ENCODE results near the gene ZNF436. TPM values are rescaled to one million over a fixed set of nuclear protein-coding genes. Genes with fewer than 3 reads are reported as not detected.

The ZNF436 gene
- total and polyA plus RNA-seq, 2 donors (not counting 1 experiment from before 2014, with no cell fraction given), result 1.9 to 10.1 TPM

GRCh38 chr1:23352096-23352695 is 17.4 kb downstream of the ZNF436 start:
- no peak overlapping the region for H3K9ac ChIP-seq (ENCODE audit: low read length)
- CTCF ChIA-PET, result no interaction called here

More at GRCh38 chr1:23352096-23352695, 17.4 kb downstream of the ZNF436 start:
- Mint-ChIP-seq H3K27me3 (no peaks in the 10 kb centered on the region), H3K4me1 (no peaks in the 10 kb centered on the region), H3K27ac (no peak overlapping the region), H3K9me3 (ENCODE audit: insufficient read depth) (no peaks in the 10 kb centered on the region), H3K4me3 (no peak overlapping the region)
- H3K4me2 ChIP-seq (replicated peaks; ENCODE audit: low read depth, low read length, poor library complexity, severe bottlenecking), result no peak overlapping the region
- no peaks in the 10 kb centered on the region for H3K9me3 ChIP-seq (ENCODE audit: control extremely low read depth in 1 of 3, control insufficient read depth in 2 of 3, insufficient read depth in 1 of 3, low read length in 2 of 3)
- H3K36me3 ChIP-seq (replicated peaks in 1 of 2; ENCODE audit: control extremely low read depth in 1 of 2, control insufficient read depth in 1 of 2, extremely low read depth in 1 of 2, insufficient read depth in 2 of 2, low read length in 1 of 2), result no peaks in the 10 kb centered on the region
- H3K4me1 ChIP-seq (ENCODE audit: control insufficient read depth in 2 of 2, insufficient read depth in 2 of 2, low read length in 2 of 2), result no peaks in the 10 kb centered on the region
- H3K27me3 ChIP-seq (replicated peaks in 1 of 4; ENCODE audit: control extremely low read depth in 1 of 4, control insufficient read depth in 3 of 4, insufficient read depth in 4 of 4, low read length in 3 of 4), result no peaks in the 10 kb centered on the region
- ATAC-seq (ENCODE audit: low read depth), result no peak
- no peak overlapping the region for H3K4me3 ChIP-seq (ENCODE audit: control extremely low read depth in 1 of 5, extremely low read depth in 1 of 5, insufficient read depth in 1 of 5, low read depth in 2 of 5, low read length in 4 of 5)
- no peak for DNase-seq
- no peak overlapping the region for H2AFZ ChIP-seq (ENCODE audit: insufficient read depth, low read depth, low read length, poor library complexity, severe bottlenecking)
- TF ChIP-seq EZH2 (IDR thresholded peaks at IDR 0.05; ENCODE audit: borderline replicate concordance, insufficient read depth, low read depth, low read length, poor library complexity, severe bottlenecking) (no peak), CTCF (IDR thresholded peaks at IDR 0.05) (no peak)
- POLR2A ChIA-PET, result no interaction called here
- no peaks in the 10 kb centered on the region for H3K79me2 ChIP-seq (ENCODE audit: control insufficient read depth, insufficient read depth, low read length)
- intact Hi-C loops (cut with micrococcal nuclease), result no loop called here
- WGBS (ENCODE audit: insufficient coverage), result 100% methylated on average over 1 of the region's 1 CpG
- no peaks in the 10 kb centered on the region for H4K20me1 ChIP-seq (ENCODE audit: control insufficient read depth, insufficient read depth, low read length, poor library complexity, severe bottlenecking)
- no peak overlapping the region for H3K27ac ChIP-seq (ENCODE audit: low read length in 2 of 2)
